SK-N-SH (cell line): Measurements from ENCODE around the gene ARID3A. TPM values are rescaled to one million over a fixed set of nuclear protein-coding genes. Genes with fewer than 3 reads are reported as not detected.

ENCODE experiments used
- CTCF ChIA-PET: fragments of 300-600, 350-600 bp; formaldehyde crosslinking; extraction: SDS; loops from one replicate; lab custom pipeline; 2021; lab: Yijun Ruan, JAX
- POLR2A ChIA-PET: fragments of 350-600 bp; sonication (Branson Sonifier 250); formaldehyde crosslinking; extraction: SDS; loops from one replicate; lab custom pipeline; 2020; ENCODE audit warnings: antibody characterized with exemption, inconsistent platforms; lab: Yijun Ruan, JAX
- DNase-seq: peaks from one replicate; pipeline ENCODE4 v3.0.0; 2012
- H2AFZ ChIP-seq: fragments of 200-600 bp; sonication (generic); 2 replicates; pipeline ENCODE4 v1.8.1; 2016; ENCODE audit warnings: antibody characterized with exemption, mild to moderate bottlenecking, low read depth
- H3F3A ChIP-seq: fragments of 200-600 bp; sonication (generic); replicated peaks from 2 replicates; pipeline ENCODE3; 2016; ENCODE audit warnings: antibody characterized with exemption, mild to moderate bottlenecking; ENCODE audit not compliant: insufficient read depth
- H3K27ac ChIP-seq, 2 experiments: fragments of 200-500 bp in 1 of 2; fragments of 200-600 bp in 1 of 2; sonication (Bioruptor generic) in 1 of 2; sonication (generic), shearing (Covaris generic) in 1 of 2; 2 replicates each; pipeline versions ENCODE4 v1.5.1 to v1.6.1; 2014 to 2016; ENCODE audit warnings: low read depth in 2 of 2, inconsistent platforms in 1 of 2, low read length in 1 of 2, mild to moderate bottlenecking in 1 of 2, mixed read lengths in 1 of 2
- H3K27me3 ChIP-seq: fragments of 200-600 bp; sonication (generic), shearing (Covaris generic); 2 replicates; pipeline ENCODE4 v1.6.1; 2016; ENCODE audit warnings: mixed run types; ENCODE audit not compliant: insufficient read depth
- H3K36me3 ChIP-seq, 2 experiments: fragments of 200-500 bp in 1 of 2; fragments of 200-600 bp in 1 of 2; sonication (Bioruptor generic) in 1 of 2; sonication (generic) in 1 of 2; replicated peaks in 1 of 2; 2 replicates each; pipeline versions ENCODE3 to v1.5.1; 2014 to 2016; ENCODE audit warnings: low read length in 1 of 2, mild to moderate bottlenecking in 1 of 2; ENCODE audit not compliant: insufficient read depth in 2 of 2, control insufficient read depth in 1 of 2
- H3K4me1 ChIP-seq, 2 experiments: fragments of 200-500 bp in 1 of 2; fragments of 200-600 bp in 1 of 2; sonication (Bioruptor generic) in 1 of 2; sonication (generic), shearing (Covaris generic) in 1 of 2; 2 replicates each; pipeline versions ENCODE4 v1.5.1 to v1.6.1; 2014 to 2016; ENCODE audit warnings: low read depth in 1 of 2, low read length in 1 of 2, mixed run types in 1 of 2; ENCODE audit not compliant: insufficient read depth in 2 of 2, control insufficient read depth in 1 of 2
- H3K4me2 ChIP-seq: fragments of 200-600 bp; sonication (generic), shearing (Covaris generic); 2 replicates; pipeline ENCODE4 v1.6.1; 2017; ENCODE audit warnings: mixed run types
- H3K4me3 ChIP-seq, 2 experiments: fragments of 200-500 bp in 1 of 2; fragments of 200-600 bp in 1 of 2; sonication (Bioruptor generic) in 1 of 2; sonication (generic), shearing (Covaris generic) in 1 of 2; 2 replicates each; pipeline versions ENCODE4 v1.5.1 to v1.8.1; 2014 to 2016; ENCODE audit warnings: low read depth in 2 of 2, inconsistent platforms in 1 of 2, low read length in 1 of 2, mild to moderate bottlenecking in 1 of 2, mixed read lengths in 1 of 2, moderate library complexity in 1 of 2
- H3K79me2 ChIP-seq: fragments of 200-600 bp; sonication (generic); 2 replicates; pipeline ENCODE4 v1.8.1; 2017; ENCODE audit warnings: mild to moderate bottlenecking; ENCODE audit not compliant: insufficient read depth
- H3K9ac ChIP-seq: fragments of 200-600 bp; sonication (generic); 2 replicates; pipeline ENCODE4 v1.6.1; 2017; ENCODE audit warnings: mixed run types
- H3K9me2 ChIP-seq: fragments of 200-600 bp; sonication (generic); 2 replicates; pipeline ENCODE4 v1.6.1; 2017; ENCODE audit warnings: mixed run types
- H3K9me3 ChIP-seq: fragments of 200-600 bp; sonication (generic); 2 replicates; pipeline ENCODE4 v1.6.1; 2017; ENCODE audit warnings: mixed run types, mild to moderate bottlenecking, moderate library complexity
- H4K20me1 ChIP-seq: fragments of 200-600 bp; sonication (generic); 2 replicates; pipeline ENCODE4 v1.6.1; 2017; ENCODE audit warnings: mild to moderate bottlenecking, mixed run types; ENCODE audit not compliant: insufficient read depth
- CHD2 ChIP-seq: fragments of 150-350 bp; IDR thresholded peaks from 2 replicates; pipeline ENCODE4 v1.6.1; 2018; ENCODE audit warnings: low read length; ENCODE audit not compliant: partially characterized antibody
- ELF1 ChIP-seq: IDR thresholded peaks from 2 replicates; pipeline ENCODE4 v1.4.0; 2012
- EP300 ChIP-seq, 2 experiments: IDR thresholded peaks; 2 replicates each; pipeline versions ENCODE4 v1.4.0 to v1.6.1; 2012; ENCODE audit warnings: borderline replicate concordance in 1 of 2, low read depth in 1 of 2, low read length in 1 of 2
- FOSL2 ChIP-seq: IDR thresholded peaks from 2 replicates; pipeline ENCODE4 v1.4.0; 2012; ENCODE audit warnings: low read depth, mild to moderate bottlenecking, moderate library complexity, borderline replicate concordance
- GABPA ChIP-seq: IDR thresholded peaks from 2 replicates; pipeline ENCODE4 v1.4.0; 2012; ENCODE audit warnings: low read depth, mild to moderate bottlenecking
- NFIC ChIP-seq: IDR thresholded peaks from 2 replicates; pipeline ENCODE4 v1.4.0; 2012; ENCODE audit warnings: borderline replicate concordance
- NRF1 ChIP-seq: IDR thresholded peaks from 2 replicates; pipeline ENCODE4 v1.6.1; 2012; ENCODE audit warnings: low read depth, mild to moderate bottlenecking, low read length
- RAD21 ChIP-seq: IDR thresholded peaks from 2 replicates; pipeline ENCODE4 v1.6.1; 2012; ENCODE audit warnings: mild to moderate bottlenecking, low read length
- RFX5 ChIP-seq: IDR thresholded peaks from 2 replicates; pipeline ENCODE4 v1.6.1; 2012; ENCODE audit warnings: mild to moderate bottlenecking, improper control_type of control experiment, low read length
- RXRA ChIP-seq: IDR thresholded peaks from 2 replicates; pipeline ENCODE4 v1.4.0; 2012; ENCODE audit warnings: low read depth, mild to moderate bottlenecking, borderline replicate concordance
- SIN3A ChIP-seq: IDR thresholded peaks from 2 replicates; pipeline ENCODE4 v1.6.1; 2012; ENCODE audit warnings: low read depth, mild to moderate bottlenecking, low read length, moderate library complexity, borderline replicate concordance
- TAF1 ChIP-seq: IDR thresholded peaks from 2 replicates; pipeline ENCODE4 v1.6.1; 2012; ENCODE audit warnings: low read depth, mild to moderate bottlenecking, low read length, moderate library complexity, borderline replicate concordance
- TCF12 ChIP-seq: IDR thresholded peaks from 2 replicates; pipeline ENCODE4 v1.4.0; 2012
- TEAD4 ChIP-seq: IDR thresholded peaks from 2 replicates; pipeline ENCODE4 v1.4.0; 2012; ENCODE audit warnings: mild to moderate bottlenecking, borderline replicate concordance; ENCODE audit not compliant: insufficient read depth
- YY1 ChIP-seq: IDR thresholded peaks from 2 replicates; pipeline ENCODE4 v1.4.0; 2012; ENCODE audit warnings: low read depth, mild to moderate bottlenecking
- WGBS: methylation state at CpG from one replicate; pipeline ENCODE4 v1.1.6; 2017; ENCODE audit warnings: low lambda C conversion rate; 5-methylcytosine and 5-hydroxymethylcytosine counted together
- polyA plus RNA-seq, 3 experiments: library from polyadenylated mRNA; depleted of rRNA; stranded (reverse); fragments of >200 nt; gene quantifications; 2 replicates each; pipeline ENCODE4 v1.2.3, GENCODE V29; 2012
- TF ChIP-seq, protein P1 (sequence below): IDR thresholded peaks from 2 replicates; pipeline ENCODE4 v1.4.0; 2012; ENCODE audit warnings: low read depth, borderline replicate concordance
- TF ChIP-seq, protein P2 (sequence below): fragments of 150-350 bp; IDR thresholded peaks from 2 replicates; pipeline ENCODE4 v1.6.1; 2016; ENCODE audit warnings: mild to moderate bottlenecking, low read depth, low read length
- TF ChIP-seq, protein P3 (sequence below): fragments of 200-600 bp; sonication (generic); IDR thresholded peaks from 2 replicates; pipeline ENCODE4 v1.6.1; 2017; ENCODE audit warnings: antibody characterized with exemption, mild to moderate bottlenecking, moderate library complexity
- TF ChIP-seq, protein P4 (sequence below): IDR thresholded peaks from 2 replicates; pipeline ENCODE4; 2012
- TF ChIP-seq, protein P5 (sequence below): IDR thresholded peaks from 2 replicates; pipeline ENCODE4 v1.4.0; 2012; ENCODE audit warnings: low read depth

ARID3A gene
- polyA plus RNA-seq, 1 of the 3 experiments (the other 2 are of a cell fraction): 8.6 TPM

DNA sequence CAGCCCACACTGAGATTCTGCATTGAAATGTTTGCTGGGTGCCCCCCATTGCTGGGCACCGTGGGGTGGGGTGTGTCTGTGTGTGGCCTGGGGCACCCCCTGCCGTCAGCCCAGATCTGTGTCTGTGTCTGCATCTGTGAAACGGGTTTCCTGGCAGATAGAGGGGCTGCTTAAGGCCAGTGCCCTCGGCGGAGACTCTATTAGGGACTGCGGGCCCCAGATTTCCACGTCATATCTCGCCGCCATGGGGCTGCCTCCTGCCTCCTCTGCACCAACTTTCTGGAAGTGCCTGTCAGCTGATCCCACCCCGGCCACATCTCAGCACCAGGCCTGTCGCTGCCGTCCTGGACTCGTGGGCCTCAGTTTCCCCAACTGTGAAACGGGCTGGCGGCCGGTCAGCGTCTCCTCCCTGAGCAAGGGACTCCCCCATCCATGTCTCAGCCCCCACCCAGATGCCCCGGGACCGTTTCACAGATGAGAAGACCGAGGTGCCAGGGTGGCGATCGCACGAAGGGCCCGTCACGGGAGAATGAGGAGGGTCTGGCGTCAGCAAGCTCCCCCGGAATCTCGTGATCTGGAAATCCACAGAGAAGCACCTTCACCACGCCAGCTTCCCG is 21.4 kb downstream of the ARID3A start:
- no peak overlapping the region; a peak in 1 of 4 replicates for H3K27ac ChIP-seq
- WGBS: 95% methylated on average over 18 of the region's 30 CpGs
- peaks cover 19% of the 10 kb centered on the region; the same call in 1 of the 2 replicates for H3K79me2 ChIP-seq
- POLR2A ChIA-PET: no interaction called here
- H3K9me2 ChIP-seq: no peaks in the 10 kb centered on the region
- H2AFZ ChIP-seq: no peak overlapping the region
- no peaks in the 10 kb centered on the region for H3K9me3 ChIP-seq
- CTCF ChIA-PET: interaction anchor here (1.4 kb wide), 1 partner anchor 24 kb away, joined by 6 read pairs; no protein-coding TSS in a partner anchor
- H3K4me2 ChIP-seq: no peak overlapping the region
- H3K36me3 ChIP-seq: peaks cover 0 to 4% of the 10 kb centered on the region in 2 experiments
- H4K20me1 ChIP-seq: peaks cover 31% of the 10 kb centered on the region
- peaks cover 0 to 27% of the 10 kb centered on the region in 2 experiments; a peak in 1 of 4 replicates for H3K4me1 ChIP-seq
- no peaks in the 10 kb centered on the region for H3K27me3 ChIP-seq
- H3K9ac ChIP-seq: no peak overlapping the region
- H3F3A ChIP-seq: no peaks in the 10 kb centered on the region
- DNase-seq: no peak
- no peak for TF ChIP-seq ELF1
- TF ChIP-seq, protein P1, sequence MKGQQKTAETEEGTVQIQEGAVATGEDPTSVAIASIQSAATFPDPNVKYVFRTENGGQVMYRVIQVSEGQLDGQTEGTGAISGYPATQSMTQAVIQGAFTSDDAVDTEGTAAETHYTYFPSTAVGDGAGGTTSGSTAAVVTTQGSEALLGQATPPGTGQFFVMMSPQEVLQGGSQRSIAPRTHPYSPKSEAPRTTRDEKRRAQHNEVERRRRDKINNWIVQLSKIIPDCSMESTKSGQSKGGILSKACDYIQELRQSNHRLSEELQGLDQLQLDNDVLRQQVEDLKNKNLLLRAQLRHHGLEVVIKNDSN: no peak
- no peak for TF ChIP-seq RFX5
- TF ChIP-seq SIN3A: no peak
- no peak for TF ChIP-seq RXRA
- TF ChIP-seq, protein P2, sequence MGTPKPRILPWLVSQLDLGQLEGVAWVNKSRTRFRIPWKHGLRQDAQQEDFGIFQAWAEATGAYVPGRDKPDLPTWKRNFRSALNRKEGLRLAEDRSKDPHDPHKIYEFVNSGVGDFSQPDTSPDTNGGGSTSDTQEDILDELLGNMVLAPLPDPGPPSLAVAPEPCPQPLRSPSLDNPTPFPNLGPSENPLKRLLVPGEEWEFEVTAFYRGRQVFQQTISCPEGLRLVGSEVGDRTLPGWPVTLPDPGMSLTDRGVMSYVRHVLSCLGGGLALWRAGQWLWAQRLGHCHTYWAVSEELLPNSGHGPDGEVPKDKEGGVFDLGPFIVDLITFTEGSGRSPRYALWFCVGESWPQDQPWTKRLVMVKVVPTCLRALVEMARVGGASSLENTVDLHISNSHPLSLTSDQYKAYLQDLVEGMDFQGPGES: no peak
- TF ChIP-seq CHD2: no peak
- no peak for TF ChIP-seq TAF1
- no peak for TF ChIP-seq FOSL2
- TF ChIP-seq TEAD4: no peak
- no peak for TF ChIP-seq YY1
- TF ChIP-seq, protein P3, sequence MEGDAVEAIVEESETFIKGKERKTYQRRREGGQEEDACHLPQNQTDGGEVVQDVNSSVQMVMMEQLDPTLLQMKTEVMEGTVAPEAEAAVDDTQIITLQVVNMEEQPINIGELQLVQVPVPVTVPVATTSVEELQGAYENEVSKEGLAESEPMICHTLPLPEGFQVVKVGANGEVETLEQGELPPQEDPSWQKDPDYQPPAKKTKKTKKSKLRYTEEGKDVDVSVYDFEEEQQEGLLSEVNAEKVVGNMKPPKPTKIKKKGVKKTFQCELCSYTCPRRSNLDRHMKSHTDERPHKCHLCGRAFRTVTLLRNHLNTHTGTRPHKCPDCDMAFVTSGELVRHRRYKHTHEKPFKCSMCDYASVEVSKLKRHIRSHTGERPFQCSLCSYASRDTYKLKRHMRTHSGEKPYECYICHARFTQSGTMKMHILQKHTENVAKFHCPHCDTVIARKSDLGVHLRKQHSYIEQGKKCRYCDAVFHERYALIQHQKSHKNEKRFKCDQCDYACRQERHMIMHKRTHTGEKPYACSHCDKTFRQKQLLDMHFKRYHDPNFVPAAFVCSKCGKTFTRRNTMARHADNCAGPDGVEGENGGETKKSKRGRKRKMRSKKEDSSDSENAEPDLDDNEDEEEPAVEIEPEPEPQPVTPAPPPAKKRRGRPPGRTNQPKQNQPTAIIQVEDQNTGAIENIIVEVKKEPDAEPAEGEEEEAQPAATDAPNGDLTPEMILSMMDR: no peak
- TF ChIP-seq, protein P4, sequence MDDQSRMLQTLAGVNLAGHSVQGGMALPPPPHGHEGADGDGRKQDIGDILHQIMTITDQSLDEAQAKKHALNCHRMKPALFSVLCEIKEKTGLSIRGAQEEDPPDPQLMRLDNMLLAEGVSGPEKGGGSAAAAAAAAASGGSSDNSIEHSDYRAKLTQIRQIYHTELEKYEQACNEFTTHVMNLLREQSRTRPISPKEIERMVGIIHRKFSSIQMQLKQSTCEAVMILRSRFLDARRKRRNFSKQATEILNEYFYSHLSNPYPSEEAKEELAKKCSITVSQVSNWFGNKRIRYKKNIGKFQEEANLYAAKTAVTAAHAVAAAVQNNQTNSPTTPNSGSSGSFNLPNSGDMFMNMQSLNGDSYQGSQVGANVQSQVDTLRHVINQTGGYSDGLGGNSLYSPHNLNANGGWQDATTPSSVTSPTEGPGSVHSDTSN: no peak
- TF ChIP-seq EP300 (IDR thresholded peaks at IDR 0.05; ENCODE audit: borderline replicate concordance in 1 of 2, low read depth in 1 of 2, low read length in 1 of 2): no peak
- TF ChIP-seq GABPA: no peak
- no peak for TF ChIP-seq TCF12
- no peak for TF ChIP-seq RAD21
- TF ChIP-seq, protein P5, sequence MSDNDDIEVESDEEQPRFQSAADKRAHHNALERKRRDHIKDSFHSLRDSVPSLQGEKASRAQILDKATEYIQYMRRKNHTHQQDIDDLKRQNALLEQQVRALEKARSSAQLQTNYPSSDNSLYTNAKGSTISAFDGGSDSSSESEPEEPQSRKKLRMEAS: no peak
- no peak for TF ChIP-seq NFIC
- no peak for TF ChIP-seq NRF1
- H3K4me3 ChIP-seq: no peak overlapping the region
